Kasumi-1 (cell line): ENCODE results near the gene TMEM235.
"Not testable (repeated sequence)": the region's sequence is repeated elsewhere in the genome, so short reads cannot be mapped to it uniquely, and the experiment has no call there.

Experiments used
- DNase-seq, 2 experiments: peaks; one replicate each; lab custom pipeline; 2025; lab: John Stamatoyannopoulos, UW

Gene TMEM235

GRCh38 chr17:78238823-78239488 lies 7.5 kb downstream of the TMEM235 start:
- DNase-seq = no peak

- DNase-seq = no peak
Measured at GRCh38 chr17:78239489-78239931, 8.1 kb downstream of the TMEM235 start.

GRCh38 chr17:78240012-78240655 lies 8.7 kb downstream of the TMEM235 start:
- no peak for DNase-seq

GRCh38 chr17:78240839-78241238 lies 9.4 kb downstream of the TMEM235 start:
- no peak for DNase-seq

- no peak for DNase-seq
Measured at GRCh38 chr17:78241277-78242023, 10.0 kb downstream of the TMEM235 start.

- peak; percentile 92 to 95 for DNase-seq
Measured at GRCh38 chr17:78242024-78242742, 10.8 kb downstream of the TMEM235 start.

GRCh38 chr17:78247304-78247703 lies 15.9 kb downstream of the TMEM235 start:
- DNase-seq = no peak

- DNase-seq = no peak
Measured at GRCh38 chr17:78248051-78248914, 16.9 kb downstream of the TMEM235 start.

GRCh38 chr17:78249074-78249817 lies 17.8 kb downstream of the TMEM235 start:
- DNase-seq = no peak

GRCh38 chr17:78249818-78250806 lies 18.7 kb downstream of the TMEM235 start:
- no peak for DNase-seq

- DNase-seq = peak; percentile 92 to 93
Measured at GRCh38 chr17:78250891-78251772, 19.7 kb downstream of the TMEM235 start.

- DNase-seq = no peak
Measured at GRCh38 chr17:78251773-78252103, 20.3 kb downstream of the TMEM235 start.

- DNase-seq = no peak
Measured at GRCh38 chr17:78252111-78252634, 20.7 kb downstream of the TMEM235 start.

GRCh38 chr17:78252701-78253635 lies 21.5 kb downstream of the TMEM235 start:
- DNase-seq = no peak

GRCh38 chr17:78253636-78253945 lies 22.2 kb downstream of the TMEM235 start:
- not testable (repeated sequence) for DNase-seq

- DNase-seq = peak; percentile 92
Measured at GRCh38 chr17:78253946-78254672, 22.7 kb downstream of the TMEM235 start.
